ENCODE data around the gene SFTPB.

Gene SFTPB

DNA sequence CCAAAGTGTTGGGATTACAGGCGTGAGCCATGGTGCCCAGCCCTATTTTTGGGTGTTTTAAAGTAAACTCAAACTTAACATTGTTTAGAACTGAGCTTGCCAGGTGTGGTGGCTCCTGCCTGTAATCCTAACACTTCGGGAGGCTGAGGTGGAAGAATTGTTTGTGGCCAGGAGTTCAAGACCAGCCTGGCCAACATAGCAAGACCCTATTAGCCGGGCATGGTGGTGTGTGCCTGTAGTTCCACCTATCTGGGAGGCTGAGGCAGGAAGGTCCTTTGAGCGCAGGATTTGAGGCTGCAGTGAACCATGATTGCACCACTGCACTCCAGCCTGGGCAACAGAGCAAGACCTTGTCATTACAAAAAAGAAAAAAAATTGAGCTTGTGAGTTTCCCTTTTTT, 17.5 kb downstream of the SFTPB start:
- TF ChIP-seq, protein P1, sequence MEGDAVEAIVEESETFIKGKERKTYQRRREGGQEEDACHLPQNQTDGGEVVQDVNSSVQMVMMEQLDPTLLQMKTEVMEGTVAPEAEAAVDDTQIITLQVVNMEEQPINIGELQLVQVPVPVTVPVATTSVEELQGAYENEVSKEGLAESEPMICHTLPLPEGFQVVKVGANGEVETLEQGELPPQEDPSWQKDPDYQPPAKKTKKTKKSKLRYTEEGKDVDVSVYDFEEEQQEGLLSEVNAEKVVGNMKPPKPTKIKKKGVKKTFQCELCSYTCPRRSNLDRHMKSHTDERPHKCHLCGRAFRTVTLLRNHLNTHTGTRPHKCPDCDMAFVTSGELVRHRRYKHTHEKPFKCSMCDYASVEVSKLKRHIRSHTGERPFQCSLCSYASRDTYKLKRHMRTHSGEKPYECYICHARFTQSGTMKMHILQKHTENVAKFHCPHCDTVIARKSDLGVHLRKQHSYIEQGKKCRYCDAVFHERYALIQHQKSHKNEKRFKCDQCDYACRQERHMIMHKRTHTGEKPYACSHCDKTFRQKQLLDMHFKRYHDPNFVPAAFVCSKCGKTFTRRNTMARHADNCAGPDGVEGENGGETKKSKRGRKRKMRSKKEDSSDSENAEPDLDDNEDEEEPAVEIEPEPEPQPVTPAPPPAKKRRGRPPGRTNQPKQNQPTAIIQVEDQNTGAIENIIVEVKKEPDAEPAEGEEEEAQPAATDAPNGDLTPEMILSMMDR (IDR thresholded peaks at IDR 0.05; ENCODE audit: borderline replicate concordance, control extremely low read depth, extremely low read depth, insufficient read depth, missing control alignments): no peak
- DNase-seq (ENCODE audit: low spot score): no peak
- in situ Hi-C loops (cut with MboI; ENCODE audit: low sequenced_read_pairs, unreplicated experiment): no loop called here

DNA sequence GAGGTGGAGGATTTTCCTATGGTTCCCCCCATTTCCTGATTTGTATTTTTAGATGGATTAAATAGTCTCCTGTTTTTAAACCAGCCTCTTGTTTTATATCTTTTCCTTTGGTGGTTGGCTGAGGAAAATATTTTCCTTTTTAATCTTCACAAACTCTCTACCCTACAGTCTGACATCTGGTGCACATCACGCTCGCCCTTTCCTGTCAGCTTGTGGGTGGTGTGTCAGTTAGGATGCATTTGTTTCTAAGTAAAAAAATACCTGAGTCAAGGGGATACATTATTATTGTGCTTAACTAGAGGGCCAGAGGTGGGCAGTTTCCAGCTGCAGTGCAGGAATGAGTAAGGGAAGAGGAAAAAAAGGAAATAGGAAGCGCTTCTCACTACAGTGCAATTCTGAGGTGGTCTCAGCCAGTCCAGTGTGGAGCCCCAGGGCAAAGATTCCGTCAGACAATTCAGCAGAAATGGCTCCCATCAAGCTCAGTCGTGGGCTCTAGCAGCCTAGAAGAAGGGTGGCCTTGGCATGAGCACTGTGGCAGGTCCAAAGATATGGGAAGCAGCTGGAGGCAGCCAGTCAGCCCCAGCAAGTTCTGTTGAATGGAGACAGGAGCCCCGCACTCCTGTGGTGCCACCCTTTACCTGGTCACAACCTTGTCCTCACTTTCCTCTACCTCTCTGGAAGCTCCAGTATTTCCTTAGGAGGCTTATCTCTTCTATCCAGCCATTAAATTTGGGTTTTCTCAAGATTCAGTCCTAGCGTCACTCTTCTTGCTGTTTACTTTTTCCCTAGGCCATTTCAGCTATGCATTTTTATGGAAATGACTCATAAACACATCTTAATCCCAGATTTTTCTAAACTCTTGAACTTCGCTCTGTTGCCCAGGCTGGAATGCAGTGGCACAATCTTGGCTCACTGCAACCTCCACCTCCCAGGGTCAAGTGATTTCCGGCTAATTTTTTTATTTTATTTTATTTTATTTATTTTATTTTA, 18.5 kb downstream of the SFTPB start:
- TF ChIP-seq, protein P1 (IDR thresholded peaks at IDR 0.05; ENCODE audit: borderline replicate concordance, control extremely low read depth, extremely low read depth, insufficient read depth, missing control alignments): no peak
- no peak for DNase-seq (ENCODE audit: low spot score)
- in situ Hi-C loops (cut with MboI; ENCODE audit: low sequenced_read_pairs, unreplicated experiment): no loop called here

DNA sequence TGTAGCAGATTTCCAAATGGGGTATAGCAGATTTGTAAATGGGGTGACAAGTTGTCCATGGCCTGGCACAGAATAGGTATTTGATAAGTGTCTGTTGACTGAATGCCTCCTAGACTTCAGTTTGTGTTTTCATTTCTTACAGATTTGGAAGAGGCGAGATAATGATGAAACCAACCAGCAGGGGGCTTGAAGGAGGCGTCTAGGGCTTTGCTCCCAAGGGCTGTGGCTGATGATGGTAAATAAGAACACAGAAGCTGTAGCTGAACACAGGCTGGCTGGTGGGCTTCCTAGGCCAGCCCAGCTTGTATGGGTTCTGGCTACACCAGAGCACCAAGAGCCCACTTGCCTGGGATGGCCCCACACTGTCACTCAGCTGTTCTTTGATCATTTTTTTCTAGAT, 19.4 kb downstream of the SFTPB start:
- TF ChIP-seq, protein P1 (IDR thresholded peaks at IDR 0.05; ENCODE audit: borderline replicate concordance, control extremely low read depth, extremely low read depth, insufficient read depth, missing control alignments): no peak
- in situ Hi-C loops (cut with MboI; ENCODE audit: low sequenced_read_pairs, unreplicated experiment): no loop called here
- DNase-seq (ENCODE audit: low spot score): no peak

DNA sequence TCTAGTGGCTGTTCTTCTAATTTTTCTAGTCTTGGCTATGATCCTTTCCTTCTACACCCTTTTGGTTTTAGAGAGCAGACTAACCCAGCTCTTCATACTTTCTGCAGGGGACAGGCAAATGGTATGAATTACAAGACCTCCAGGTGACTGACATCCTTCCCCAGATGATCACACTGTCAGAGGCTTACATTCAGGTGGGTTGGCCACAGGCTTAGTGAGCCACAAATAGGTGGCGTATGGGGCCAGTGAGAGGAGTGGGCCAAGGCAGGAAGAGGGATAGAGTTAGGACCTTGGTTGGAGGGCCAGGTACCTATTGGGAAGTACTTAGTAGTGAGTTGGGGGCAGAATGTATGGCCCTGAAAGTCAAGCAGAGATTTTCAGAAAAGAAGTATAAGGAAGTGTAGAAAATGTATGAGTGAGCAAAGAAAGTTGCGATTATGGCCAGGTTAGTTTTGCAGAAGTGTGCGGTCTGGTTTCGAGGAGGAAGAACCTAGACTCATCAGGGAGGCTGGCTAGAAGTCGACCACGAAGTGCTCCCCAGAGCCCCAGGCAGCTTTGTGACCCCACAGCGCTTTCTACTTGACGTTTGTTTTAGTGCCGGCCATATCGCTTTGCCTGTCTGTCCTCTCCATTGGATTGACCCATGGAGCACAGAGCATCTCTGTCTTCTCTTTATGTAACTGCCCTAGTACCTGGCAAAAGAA, 20.0 kb downstream of the SFTPB start:
- in situ Hi-C loops (cut with MboI; ENCODE audit: low sequenced_read_pairs, unreplicated experiment): no loop called here
- TF ChIP-seq, protein P1 (IDR thresholded peaks at IDR 0.05; ENCODE audit: borderline replicate concordance, control extremely low read depth, extremely low read depth, insufficient read depth, missing control alignments): no peak
- DNase-seq (ENCODE audit: low spot score): no peak

DNA sequence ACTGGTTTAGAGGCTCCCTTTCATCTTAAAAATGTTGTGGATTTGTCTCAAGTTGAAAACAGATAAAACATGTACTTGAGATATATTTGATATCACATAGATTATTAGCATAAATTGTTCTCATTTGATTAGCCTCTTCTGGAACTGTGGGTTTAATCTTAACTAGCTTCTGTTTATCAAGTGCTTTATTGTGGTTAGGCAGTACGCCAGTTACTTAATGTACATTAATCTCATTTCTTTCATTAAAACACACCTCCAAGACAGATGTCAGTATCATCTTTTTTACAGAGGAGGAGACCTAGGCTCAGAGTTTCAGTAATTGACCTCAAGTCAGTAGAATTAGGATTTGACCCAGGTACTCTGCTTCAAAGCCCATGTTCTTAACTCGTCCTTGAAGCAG, 21.8 kb downstream of the SFTPB start:
- no peak for DNase-seq (ENCODE audit: low spot score)
- in situ Hi-C loops (cut with MboI; ENCODE audit: low sequenced_read_pairs, unreplicated experiment): no loop called here
- TF ChIP-seq, protein P1 (IDR thresholded peaks at IDR 0.05; ENCODE audit: borderline replicate concordance, control extremely low read depth, extremely low read depth, insufficient read depth, missing control alignments): no peak

DNA sequence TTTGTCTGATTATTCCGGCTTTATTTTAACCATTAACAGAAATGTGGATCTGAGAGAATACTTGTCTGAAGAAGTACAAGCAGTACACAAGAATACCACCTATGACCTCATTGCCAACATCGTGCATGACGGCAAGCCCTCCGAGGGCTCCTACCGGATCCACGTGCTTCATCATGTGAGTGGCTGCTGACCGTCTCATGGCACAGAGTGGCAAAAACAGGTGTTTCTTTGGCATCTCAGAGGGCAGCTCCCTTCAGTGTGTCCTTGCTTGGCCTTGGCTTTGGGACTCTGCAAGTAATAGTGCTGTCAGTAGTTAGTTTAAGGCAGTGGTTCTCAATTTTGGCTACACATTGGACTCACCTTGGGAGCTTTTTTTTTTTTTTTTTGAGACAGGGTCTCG, 23.1 kb downstream of the SFTPB start:
- no peak for DNase-seq (ENCODE audit: low spot score)
- in situ Hi-C loops (cut with MboI; ENCODE audit: low sequenced_read_pairs, unreplicated experiment): no loop called here
- TF ChIP-seq, protein P1 (IDR thresholded peaks at IDR 0.05; ENCODE audit: borderline replicate concordance, control extremely low read depth, extremely low read depth, insufficient read depth, missing control alignments): no peak

Measured in GM13976 (cell line).